ENCODE measurements around the gene IFITM1.
A peak's percentile ranks its signal among the peaks of the same experiment; 100 is the strongest.
"Not testable (repeated sequence)": the region's sequence is repeated elsewhere in the genome, so short reads cannot be mapped to it uniquely, and the experiment has no call there.

Gene IFITM1

DNA sequence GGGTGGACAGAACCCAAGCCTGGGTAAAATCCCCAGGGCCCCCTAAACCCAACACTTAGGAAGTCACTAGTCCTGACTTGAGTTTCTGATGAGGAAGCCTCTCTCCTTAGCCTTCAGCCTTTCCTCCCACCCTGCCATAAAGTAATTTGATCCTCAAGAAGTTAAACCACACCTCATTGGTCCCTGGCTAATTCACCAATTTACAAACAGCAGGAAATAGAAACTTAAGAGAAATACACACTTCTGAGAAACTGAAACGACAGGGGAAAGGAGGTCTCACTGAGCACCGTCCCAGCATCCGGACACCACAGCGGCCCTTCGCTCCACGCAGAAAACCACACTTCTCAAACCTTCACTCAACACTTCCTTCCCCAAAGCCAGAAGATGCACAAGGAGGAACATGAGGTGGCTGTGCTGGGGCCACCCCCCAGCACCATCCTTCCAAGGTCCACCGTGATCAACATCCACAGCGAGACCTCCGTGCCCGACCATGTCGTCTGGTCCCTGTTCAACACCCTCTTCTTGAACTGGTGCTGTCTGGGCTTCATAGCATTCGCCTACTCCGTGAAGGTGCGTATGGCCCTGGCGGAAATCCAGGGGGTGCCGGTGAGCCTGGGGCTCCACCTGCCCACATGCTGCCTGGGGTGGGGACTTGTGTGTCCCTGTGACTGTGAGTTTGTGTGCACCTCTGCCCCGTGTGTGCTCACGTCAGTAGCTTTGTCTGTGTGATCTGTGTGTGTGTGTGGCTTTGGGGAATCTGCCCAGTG, at the start of gene IFITM1:
TSS of gene IFITM1 (plus strand) at position 254 of the 767 bp plus-strand sequence. CDS start at position 385, 131 bp downstream.
- peak; percentile 82 for FAIRE-seq

DNA sequence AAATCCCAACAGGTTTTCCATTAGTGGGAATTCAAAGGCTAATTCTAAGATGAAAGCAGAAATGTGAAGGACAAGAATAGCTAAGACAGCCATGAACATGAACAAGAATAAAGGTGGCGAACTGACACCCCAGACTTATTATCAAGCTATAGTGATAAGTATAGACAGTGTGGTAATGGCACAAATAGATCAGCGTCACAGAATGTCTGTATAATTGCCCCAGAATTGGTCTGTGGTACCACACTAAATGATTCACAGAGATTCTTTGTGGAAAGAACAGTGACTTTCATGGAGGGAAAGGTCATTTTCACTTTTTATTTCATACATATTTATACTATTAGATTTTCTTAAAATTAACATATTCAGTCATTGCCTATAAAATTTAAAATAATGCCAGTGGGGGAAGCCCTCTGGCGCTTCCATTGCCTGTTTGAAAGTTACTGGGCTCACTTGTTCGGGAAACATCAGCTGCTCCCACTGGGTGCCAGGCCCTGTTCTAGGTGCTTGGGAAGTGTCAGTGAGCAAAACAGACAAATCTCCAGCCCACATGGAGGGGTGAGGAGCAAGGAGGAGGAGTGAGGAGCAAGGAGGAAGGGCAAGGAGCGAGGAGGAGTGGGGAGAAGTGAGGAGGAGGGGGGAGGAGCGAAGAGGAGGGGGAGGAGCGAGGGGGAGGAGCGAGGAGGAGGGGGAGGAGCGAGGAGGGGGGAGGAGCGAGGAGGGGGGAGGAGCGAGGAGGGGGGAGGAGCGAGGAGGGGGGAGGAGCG, 47.0 kb upstream of the IFITM1 start:
- no peak for FAIRE-seq

DNA sequence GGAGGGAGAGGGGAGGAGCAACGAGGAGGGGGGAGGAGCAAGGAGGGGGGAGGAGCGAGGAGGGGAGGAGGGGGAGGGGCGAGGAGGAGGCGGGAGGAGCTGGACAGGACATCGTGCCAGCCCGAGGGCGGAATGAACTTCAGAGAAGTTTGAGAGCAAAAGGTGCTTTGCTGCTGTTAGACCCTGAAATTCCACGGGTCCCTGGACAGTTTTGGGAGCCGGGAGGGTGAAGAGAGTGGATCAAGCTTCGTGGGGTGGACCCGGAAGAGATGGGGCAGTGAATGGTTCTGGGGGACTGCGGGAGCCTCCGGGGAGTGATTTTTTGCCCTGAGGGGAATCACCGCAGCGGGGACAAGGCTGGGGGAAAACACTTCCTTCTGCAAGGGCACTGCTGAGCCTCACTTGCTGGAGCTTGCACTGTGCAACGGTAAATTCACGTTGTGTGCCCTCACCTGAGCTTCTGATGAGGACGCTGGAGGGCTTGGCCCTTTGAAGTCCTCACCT, 46.3 kb upstream of the IFITM1 start:
- no peak for FAIRE-seq

DNA sequence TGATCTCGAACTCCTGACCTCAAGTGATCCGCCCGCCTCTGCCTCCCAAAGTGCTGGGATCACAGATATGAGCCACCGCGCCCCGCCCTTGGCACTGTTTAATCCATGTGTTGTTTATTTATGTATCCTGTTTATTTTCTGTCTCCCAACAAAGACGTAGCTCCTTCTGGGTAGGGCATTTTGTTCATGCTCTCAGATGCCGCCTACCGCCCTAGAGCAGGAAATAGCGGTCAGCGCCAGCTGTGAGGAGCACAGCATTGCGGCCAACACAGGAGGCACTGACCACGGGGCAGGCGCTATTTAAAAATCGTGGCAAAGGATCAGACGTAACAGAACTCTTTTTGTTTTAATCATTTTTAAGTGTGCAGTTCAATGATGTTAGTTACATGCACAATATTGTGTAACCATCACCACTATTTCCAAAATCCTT, 45.1 kb upstream of the IFITM1 start:
- FAIRE-seq: not testable (repeated sequence)

DNA sequence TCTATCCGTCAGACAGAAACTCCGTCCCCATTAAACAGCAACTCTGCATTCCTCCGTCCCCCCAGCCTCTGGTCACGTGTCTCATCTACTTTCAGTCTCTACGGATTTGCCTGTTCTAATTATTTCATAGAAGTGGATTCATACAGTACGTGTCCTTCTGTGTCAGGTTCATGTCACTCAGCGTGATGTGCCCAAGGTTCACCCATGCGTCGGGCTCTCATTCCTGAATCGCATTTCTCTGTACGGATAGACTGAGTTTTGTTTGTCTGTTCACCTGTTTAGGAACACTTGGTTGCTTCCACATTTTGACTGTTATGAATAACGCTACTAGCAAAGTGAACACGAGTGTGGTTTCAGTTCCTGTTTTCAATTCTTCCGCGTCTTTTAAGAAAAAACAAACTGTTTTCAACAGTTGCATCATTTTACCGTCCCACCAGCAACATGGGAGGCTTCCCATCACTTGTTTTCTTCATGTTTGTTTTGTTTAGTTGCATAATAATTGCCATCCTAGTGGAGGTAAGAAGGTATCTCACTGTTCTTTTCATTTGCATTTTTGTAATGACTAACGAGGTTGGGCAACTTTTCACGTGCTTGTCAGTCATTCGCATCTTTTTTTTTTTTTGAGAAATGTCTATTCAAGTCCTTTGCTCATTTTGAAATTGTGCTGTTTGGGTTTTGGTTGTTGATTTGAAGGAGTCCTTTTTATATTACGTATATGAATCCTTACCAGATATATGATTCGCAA, 44.5 kb upstream of the IFITM1 start:
- no peak for FAIRE-seq

DNA sequence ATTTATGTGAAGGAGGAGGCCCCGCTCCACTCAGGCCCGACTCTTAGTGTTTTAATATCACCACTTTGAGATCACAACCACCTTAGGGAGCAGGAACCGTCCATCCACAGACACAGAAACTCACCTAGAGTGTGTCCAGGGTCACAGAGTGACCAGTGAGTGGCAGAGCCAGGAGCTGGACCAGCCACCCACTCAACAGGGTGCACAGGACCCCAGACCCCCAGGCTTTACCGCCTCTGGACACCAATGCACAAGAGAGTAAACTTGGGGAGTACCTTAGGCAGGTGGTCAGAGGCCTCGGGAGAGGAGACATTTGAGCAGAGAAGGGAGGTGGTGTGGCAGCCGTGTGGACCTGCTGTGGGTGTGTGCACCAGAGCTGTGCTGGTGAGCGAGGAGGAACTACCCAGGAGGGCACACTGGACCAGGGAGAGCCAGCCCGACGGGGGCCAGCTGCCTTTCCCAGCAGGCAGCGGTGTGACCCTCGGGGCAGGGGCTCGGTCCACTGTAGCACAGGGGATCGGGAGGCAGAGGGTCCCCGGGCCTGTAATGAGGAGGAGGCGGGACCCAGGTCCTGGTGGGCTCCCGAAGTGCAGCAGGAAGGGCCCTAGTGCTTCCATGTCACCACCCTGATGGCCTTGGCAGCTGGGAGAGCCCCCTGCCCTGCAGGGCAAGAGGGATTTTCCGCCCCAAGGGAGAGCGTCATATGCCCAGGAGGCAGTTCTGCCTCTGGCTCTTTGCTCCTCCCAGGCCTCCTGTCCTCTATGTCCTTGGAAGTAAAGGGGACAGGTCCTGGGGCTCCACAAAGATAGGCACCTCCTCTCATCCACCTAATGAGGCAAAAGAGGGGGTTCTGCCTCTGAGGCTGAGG, 43.2 kb upstream of the IFITM1 start:
- no peak for FAIRE-seq

DNA sequence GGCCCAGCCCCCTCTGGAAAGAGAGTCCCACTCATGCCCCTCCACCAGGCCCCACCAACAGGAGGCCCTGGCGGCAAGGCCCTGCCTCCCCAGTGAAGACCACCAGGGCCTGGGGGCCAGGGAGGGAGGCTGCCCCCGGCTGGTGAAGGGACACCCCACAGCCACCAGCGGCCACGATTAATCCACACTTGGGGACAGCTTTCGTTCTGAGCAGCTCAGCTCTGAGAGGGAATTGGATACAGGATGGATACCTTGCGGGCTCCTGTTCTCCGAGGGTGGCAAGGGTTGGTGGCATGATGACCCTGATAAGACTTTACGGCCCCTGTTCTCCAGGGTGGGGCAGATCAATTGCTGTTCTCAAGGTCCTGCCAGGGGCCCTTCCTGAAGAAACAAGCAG, 42.5 kb upstream of the IFITM1 start:
- no peak for FAIRE-seq

DNA sequence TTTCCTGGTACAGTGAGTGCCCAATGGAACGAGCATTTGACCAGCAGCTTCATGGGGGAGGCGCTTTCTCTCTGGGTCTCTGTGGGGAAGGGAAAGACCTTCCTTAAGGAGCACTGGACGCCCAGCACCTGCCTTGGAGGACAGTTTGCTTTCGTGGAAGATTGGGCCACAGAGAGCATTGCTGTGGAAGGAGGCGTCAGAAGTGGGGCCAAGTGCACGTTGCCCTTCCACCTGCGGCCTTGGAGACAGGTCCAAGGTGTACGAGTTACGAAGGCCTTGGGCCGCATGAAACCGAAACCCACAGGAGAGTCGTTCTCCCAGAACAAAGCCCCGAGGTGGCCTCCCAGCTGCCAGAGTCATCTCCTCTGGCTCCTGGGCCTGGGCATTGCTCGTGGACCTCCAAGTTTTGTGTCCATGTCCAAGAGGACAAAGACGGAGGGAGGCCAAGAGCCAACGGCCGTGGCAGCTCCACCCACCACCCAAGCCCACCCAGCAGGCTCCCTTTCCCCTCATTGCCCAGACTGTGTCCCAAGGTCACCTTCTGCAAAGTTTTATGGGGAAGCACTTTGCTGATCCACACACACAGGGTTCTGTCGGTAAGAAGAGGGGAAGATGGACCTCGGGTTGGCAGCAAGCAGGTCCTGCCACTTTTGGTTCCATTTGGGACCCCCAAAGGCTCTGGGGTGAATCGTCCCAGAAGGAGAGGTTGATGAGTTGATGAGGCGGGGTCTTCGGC, 41.5 kb upstream of the IFITM1 start:
- FAIRE-seq: no peak

DNA sequence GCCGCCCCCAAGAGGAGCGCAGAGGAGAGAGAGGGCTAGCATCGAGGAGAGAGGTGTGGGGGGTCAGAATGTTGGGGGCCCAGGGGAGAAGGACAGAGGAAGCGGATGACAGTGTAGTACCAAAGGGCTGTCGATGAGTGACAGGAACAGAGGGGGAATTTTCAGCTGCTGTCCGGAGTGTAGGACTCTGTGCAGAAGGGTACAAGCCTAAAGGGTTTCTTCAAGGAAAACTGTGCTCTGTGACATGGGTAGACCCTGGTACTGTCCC, 41.0 kb upstream of the IFITM1 start:
- no peak for FAIRE-seq

DNA sequence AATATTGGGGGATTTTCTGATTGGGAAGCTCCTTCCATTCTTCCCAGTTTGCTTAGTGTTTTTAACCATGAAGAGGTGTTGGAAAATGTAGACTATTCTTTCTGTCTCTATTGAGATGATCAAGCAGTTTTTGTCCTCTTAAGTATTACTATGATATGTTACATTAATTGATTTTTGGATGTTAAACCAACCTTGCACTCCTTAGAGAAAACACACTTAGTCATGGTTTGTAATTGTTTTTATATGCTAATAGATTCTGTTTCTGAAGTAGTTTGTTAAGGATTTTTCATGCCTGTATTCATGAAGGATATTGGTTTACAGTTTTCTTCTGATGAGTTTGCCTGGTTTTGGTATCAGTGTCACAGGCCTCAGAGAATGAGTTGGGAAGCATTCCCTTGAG, 37.6 kb upstream of the IFITM1 start:
- FAIRE-seq: no peak

DNA sequence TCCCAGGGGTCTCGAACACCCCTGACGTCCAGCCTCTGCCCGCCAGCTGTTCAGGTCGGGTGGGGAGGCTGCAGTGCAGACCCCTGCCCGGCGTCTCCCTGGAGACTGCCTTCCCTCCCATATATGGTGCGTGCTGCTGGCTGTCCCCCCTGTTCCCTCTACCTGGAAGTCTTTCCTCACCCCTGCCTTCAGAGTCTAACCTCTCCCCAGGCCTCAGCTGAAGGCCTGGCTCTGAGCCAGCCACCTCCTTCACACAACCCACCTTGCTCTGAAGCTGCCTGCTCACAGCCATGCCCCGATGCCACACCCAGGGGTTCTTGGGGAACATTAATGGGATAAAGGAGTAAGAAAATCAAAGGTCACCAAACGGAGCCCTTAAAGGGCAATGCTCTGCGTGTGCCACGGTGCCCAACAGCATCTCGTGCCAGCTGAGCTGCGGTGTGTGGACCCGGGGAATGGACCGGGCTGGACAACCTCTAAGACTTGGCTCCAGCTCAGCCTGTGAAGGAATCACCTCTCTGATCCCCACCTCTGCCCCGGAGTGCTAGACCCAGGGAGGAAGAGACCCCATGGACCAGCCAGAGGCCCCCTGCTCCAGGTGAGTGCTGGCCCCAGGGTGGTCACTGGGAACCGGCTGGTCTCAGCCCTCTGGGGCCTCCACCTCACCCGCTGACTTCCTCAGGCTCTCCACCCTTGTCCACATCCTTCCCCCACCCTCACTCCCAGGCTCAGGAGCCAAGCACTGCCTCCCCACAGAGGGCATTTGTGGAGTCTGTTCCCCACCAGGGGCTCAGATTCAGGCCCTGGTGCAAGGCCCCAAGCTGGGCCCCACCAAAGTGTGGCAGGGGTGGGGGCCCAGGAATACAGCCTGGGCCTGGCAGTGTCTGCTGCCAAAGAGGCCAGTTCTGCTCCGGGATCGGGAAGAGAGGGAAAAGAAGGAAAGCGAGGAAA, 35.6 kb upstream of the IFITM1 start, which contains the start of gene NLRP6:
TSS of gene NLRP6 (plus strand) at position 407 of the 951 bp plus-strand sequence. CDS start at position 570, 163 bp downstream.
- FAIRE-seq: no peak

DNA sequence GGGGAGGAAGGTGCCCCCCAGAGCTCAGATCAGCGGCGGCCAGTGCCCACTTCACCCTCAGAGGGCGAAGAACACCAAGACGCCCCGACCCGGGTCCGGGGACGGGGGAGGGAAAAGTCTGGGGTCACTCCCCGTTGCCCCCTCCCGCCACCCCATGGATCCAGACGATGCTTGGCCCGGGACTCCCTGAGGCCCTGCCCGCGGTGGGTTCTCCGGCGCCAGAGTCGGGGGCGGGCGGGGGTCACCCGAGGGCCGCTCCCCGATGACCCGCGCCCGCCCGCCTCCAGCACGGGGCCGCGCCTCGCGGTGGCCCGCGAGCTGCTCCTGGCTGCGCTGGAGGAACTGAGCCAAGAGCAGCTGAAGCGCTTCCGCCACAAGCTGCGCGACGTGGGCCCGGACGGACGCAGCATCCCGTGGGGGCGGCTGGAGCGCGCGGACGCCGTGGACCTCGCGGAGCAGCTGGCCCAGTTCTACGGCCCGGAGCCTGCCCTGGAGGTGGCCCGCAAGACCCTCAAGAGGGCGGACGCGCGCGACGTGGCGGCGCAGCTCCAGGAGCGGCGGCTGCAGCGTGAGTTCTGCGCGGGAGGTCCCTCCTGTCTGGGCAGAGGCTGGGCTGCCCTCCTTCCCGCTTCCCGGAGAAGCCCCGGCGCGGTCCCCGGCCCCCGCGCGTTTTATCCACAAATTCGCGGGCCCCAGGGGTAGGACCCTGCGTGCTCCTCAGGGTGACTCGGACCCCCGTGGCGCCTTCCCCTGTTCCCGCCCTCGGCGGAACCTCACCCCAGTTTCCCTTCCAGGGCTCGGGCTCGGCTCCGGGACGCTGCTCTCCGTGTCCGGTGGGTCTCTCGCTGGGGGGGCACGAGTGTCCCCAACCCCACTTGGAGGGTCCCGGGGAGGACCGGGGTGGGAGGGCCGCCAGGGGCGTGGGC, 34.5 kb upstream of the IFITM1 start:
- no peak for FAIRE-seq

DNA sequence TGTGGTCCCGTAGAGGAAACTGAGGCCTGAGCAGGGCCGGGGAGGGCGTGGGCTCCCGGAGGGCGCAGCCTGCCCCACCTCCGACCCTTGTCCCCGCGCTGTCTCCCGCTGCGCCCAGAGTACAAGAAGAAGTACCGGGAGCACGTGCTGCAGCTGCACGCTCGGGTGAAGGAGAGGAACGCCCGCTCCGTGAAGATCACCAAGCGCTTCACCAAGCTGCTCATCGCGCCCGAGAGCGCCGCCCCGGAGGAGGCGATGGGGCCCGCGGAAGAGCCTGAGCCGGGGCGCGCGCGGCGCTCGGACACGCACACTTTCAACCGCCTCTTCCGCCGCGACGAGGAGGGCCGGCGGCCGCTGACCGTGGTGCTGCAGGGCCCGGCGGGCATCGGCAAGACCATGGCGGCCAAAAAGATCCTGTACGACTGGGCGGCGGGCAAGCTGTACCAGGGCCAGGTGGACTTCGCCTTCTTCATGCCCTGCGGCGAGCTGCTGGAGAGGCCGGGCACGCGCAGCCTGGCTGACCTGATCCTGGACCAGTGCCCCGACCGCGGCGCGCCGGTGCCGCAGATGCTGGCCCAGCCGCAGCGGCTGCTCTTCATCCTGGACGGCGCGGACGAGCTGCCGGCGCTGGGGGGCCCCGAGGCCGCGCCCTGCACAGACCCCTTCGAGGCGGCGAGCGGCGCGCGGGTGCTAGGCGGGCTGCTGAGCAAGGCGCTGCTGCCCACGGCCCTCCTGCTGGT, 33.7 kb upstream of the IFITM1 start:
- no peak for FAIRE-seq

DNA sequence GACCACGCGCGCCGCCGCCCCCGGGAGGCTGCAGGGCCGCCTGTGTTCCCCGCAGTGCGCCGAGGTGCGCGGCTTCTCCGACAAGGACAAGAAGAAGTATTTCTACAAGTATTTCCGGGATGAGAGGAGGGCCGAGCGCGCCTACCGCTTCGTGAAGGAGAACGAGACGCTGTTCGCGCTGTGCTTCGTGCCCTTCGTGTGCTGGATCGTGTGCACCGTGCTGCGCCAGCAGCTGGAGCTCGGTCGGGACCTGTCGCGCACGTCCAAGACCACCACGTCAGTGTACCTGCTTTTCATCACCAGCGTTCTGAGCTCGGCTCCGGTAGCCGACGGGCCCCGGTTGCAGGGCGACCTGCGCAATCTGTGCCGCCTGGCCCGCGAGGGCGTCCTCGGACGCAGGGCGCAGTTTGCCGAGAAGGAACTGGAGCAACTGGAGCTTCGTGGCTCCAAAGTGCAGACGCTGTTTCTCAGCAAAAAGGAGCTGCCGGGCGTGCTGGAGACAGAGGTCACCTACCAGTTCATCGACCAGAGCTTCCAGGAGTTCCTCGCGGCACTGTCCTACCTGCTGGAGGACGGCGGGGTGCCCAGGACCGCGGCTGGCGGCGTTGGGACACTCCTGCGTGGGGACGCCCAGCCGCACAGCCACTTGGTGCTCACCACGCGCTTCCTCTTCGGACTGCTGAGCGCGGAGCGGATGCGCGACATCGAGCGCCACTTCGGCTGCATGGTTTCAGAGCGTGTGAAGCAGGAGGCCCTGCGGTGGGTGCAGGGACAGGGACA, 32.9 kb upstream of the IFITM1 start:
- no peak for FAIRE-seq

DNA sequence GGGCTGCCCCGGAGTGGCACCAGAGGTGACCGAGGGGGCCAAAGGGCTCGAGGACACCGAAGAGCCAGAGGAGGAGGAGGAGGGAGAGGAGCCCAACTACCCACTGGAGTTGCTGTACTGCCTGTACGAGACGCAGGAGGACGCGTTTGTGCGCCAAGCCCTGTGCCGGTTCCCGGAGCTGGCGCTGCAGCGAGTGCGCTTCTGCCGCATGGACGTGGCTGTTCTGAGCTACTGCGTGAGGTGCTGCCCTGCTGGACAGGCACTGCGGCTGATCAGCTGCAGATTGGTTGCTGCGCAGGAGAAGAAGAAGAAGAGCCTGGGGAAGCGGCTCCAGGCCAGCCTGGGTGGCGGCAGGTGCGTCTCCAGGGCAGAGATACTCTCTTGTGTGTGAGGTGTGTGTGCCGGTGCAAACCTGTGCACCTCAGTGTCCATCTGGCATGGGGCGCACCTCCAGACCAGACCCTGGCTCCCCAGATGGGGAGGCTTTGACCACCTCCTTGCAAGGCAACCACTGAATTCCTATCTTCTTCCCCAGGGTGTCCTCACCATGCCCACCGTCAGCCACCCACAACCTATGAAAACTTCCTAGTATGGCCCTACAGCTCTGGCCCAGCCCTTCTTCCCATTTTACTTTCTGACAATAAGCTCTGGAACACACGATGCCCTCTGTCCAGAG, 32.2 kb upstream of the IFITM1 start:
- FAIRE-seq: no peak

DNA sequence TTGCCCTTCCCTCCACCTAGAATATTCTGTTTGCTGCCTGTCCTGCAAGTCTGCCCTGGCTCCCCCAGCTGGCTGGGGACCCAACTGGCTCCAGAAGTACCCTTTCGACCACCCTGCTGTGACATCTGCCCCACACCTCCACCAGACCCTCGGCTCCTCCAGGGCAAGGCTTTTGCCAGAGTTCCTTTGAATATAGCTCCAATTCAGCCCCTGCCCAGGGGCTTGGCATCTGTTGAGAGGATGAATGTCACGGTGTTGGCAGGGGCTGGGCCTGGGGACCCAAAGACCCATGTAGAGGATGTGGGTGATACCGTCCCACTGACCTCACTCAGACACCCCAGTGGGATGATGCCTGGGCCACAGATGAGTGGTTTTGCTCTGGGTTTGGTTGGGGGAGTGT, 31.7 kb upstream of the IFITM1 start:
- no peak for FAIRE-seq

All from endometrium (tissue), 2 donors.